NCI-H2107 (cell line): ENCODE results near the gene USP10.

ENCODE experiments used
- DNase-seq: peaks from one replicate; lab custom pipeline; 2025; lab: John Stamatoyannopoulos, UW

Gene USP10, protein sequence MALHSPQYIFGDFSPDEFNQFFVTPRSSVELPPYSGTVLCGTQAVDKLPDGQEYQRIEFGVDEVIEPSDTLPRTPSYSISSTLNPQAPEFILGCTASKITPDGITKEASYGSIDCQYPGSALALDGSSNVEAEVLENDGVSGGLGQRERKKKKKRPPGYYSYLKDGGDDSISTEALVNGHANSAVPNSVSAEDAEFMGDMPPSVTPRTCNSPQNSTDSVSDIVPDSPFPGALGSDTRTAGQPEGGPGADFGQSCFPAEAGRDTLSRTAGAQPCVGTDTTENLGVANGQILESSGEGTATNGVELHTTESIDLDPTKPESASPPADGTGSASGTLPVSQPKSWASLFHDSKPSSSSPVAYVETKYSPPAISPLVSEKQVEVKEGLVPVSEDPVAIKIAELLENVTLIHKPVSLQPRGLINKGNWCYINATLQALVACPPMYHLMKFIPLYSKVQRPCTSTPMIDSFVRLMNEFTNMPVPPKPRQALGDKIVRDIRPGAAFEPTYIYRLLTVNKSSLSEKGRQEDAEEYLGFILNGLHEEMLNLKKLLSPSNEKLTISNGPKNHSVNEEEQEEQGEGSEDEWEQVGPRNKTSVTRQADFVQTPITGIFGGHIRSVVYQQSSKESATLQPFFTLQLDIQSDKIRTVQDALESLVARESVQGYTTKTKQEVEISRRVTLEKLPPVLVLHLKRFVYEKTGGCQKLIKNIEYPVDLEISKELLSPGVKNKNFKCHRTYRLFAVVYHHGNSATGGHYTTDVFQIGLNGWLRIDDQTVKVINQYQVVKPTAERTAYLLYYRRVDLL

GRCh38 chr16:84699712-84700445 is at the start of gene USP10:
Gene USP10 (plus strand): TSS chr16:84700000. CDS start chr16:84700091, 91 bp downstream.
- DNase-seq = peak; percentile 18

- no peak for DNase-seq
Measured at GRCh38 chr16:84650062-84650991, 49.5 kb upstream of the USP10 start.

- DNase-seq = no peak
Measured at GRCh38 chr16:84652566-84652965, 47.2 kb upstream of the USP10 start.

DNA sequence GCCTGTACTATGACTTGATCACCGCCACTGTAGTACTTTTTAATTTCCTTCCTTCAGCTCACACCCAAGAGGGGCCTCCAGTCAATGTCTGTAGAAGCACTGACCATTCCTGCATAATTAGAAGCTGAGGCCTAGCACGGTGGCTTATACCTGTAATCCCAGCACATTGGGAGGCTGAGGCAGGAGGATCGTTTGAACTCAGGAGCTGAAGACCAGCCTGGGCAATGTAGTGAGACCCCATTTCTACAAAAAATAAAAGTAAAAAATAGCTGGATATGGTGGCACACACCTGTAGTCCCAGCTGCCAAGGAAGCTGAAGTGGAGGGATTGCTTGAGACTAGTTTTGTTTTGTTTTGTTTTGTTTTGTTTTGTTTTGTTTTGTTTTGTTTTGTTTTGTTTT is 45.6 kb upstream of the USP10 start:
- no peak for DNase-seq

GRCh38 chr16:84654998-84655397 is 44.8 kb upstream of the USP10 start:
- no peak for DNase-seq

DNA sequence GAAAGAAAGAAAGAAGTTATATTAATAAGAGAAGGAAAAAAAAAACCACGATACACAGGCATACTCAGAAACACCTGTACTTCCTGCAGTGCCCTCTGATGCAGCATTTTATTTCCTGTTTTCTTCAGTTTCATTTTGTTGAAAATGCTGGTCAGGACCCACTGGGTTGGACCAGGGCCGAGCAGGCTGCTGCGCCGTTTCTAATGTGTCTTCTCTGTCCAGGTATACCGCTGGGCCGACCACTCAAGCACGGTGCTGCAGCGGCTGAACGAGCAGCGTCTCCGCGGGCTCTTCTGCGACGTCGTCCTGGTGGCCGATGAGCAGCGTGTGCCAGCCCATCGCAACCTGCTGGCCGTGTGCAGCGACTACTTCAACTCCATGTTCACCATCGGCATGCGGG is 43.2 kb upstream of the USP10 start:
- DNase-seq = no peak

GRCh38 chr16:84657229-84657837 is 42.5 kb upstream of the USP10 start:
- DNase-seq = no peak

DNA sequence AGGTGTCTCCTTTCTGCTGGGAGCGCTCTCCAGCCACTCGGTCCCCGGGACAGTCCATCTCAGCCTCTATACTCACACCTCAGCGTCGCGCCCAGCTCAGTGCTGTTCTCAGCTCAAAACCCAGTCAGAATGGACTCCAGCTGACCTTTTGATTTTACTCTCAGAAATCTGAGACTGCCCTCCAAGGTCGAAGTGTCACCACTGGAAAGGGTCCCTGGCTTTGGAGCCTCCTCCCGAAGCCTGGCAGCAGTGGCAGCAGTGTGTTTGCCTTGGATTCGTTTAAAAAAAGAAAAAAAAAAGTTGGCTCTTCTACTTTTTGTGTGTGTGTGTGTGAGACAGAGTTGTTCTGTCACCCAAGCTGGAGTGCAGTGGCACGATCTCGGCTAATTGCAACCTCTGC is 41.1 kb upstream of the USP10 start:
- DNase-seq = no peak

DNA sequence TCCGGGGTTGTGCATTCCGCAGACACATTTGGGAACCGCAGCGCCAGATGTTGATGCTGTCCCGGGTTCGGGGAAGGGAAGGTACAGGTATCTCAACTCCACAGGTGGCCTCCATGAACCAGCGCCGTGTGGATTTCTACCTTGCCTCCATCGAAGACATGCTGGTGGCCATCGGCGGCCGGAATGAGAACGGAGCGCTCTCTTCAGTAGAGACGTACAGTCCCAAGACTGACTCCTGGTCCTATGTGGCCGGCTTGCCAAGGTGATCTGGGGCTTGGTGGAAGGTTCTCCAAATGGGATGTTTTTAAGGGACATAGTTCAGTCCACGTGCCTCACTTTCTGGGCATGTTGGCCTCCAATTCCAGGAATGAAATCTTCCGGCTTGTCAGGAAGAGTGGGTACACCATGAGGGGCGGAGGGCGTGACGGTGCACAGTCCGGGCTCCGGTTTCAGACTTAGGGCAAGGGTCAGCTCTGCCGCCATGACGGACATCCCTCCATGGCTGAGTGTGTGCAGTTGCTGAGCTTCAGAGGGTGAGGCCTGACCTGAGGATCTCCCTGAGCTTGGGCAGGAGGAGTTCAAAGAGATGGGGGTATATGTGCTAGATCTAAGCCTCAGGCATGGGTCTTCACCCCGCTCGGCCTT is 40.0 kb upstream of the USP10 start:
- no peak for DNase-seq

DNA sequence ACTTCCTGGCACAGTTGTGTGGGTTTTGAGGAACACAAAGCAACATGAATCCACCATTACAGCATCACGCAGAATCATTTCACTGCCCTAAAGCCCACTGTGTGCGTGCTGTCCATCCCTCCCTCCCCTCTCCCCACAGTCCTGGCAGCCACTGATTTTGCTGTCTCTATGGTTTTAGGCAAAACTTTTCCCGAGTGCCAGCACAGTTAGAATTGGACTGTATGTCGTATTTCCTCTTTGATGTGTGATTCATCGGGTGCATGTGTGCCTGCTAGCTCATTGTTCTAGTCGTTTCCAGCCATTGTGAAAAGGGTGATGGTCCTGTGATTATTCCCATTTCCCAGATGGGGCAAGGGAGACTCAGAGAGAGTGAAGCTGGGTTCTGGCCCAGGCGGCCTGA is 38.8 kb upstream of the USP10 start:
- DNase-seq = no peak

- DNase-seq = no peak
Measured at GRCh38 chr16:84661418-84662060, 38.3 kb upstream of the USP10 start.

GRCh38 chr16:84662471-84662870 is 37.3 kb upstream of the USP10 start:
- no peak for DNase-seq

- no peak for DNase-seq
Measured at GRCh38 chr16:84663433-84664101, 36.2 kb upstream of the USP10 start.

DNA sequence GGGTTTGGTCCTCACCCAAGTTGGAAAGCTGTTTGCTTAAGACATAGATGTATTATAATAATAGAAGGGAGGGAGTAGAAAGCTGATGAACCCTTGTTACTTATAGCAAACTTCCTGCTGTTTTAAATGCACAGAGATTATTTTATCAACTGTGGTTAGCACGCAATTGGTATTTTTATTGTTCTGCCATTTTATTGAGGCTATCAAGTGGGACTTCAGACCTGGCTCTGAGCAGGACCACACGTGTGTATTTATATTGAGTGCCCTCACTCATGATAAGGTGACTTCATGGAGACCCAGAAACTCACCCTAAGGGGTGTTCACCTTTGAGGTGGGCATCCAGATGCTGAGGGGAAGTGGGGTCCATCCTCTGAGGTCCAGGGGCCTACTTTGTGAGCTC is 34.4 kb upstream of the USP10 start:
- DNase-seq = no peak

- no peak for DNase-seq
Measured at GRCh38 chr16:84665843-84666242, 34.0 kb upstream of the USP10 start.

- DNase-seq = no peak
Measured at GRCh38 chr16:84667600-84668309, 32.0 kb upstream of the USP10 start.

DNA sequence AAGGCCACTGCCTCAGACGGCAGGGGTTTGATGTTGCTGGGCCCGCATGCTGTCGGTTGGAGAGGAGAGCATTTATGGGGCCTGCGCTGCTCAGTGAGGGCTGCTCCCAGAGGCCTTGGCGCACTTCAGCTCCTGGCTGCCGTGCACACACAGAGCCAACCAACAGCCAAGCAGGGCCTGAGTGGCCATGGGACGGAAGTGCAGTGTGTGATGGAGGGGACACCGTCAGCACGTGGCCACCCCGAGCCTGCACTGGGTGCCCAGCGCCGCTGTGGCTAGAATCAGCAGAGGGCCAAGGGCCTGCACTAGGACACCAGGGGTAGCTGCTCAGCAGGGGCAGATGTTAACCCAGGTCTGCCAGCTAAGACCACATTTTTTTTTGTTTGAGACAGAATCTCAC is 29.7 kb upstream of the USP10 start:
- DNase-seq = no peak

DNA sequence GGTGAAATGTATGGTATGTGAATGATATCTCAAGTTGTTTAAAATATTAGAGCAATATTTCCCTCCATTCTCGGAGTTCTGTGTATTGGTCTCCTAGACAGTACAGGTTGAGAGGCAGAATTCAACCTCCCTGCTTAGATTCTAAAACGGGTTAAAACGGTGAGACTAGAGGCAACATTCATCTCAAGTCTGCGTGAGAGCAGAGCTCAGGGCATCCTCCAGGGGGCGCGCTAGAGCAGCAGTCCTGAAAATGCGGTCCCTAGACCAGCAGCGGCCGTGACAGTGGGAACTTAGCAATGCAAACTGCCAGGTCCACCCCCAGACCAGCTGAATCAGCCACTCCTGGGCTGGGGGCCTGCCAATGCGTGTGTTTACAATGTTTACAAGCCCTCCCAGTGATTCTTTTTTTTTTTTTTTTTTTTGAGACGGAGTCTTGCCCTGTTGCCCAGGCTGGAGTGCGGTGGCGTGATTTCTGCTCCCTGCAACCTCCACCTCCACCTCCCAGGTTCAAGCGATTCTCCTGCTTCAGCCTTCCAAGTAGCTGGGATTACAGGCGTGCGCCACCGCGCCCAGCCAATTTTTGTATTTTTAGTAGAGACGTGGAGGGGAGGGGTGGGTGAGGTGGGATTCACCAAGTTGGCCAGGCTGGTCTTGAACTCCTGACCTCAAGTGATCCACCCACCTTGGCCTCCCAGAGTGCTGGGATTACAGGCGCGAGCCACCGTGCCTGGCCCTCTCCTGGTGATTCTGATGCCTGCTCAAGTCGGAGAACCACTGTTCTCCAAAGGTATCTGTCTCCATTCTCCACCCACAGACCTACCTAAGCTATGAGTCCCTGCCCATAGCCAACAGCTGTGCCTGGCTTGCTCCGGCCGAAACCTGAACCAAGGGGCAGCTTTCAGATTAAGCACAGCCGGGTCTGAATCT is 27.3 kb upstream of the USP10 start:
- peak; percentile 35 for DNase-seq
